ENCODE data around the gene CELF4. TPM values are rescaled to one million over a fixed set of nuclear protein-coding genes. Genes with fewer than 3 reads are reported as not detected.

Gene CELF4
- total and polyA plus RNA-seq, 2 donors (not counting 3 experiments of a cell fraction or from before 2014, with no cell fraction given), result not detected

GRCh38 chr18:37238282-37239108, 327.1 kb downstream of the CELF4 start:
- no peaks in the 10 kb centered on the region for H3K4me1 ChIP-seq (ENCODE audit: control insufficient read depth, extremely low read depth, insufficient read depth, low read length)
- no peaks in the 10 kb centered on the region for H4K20me1 ChIP-seq (replicated peaks; ENCODE audit: control insufficient read depth, extremely low read depth, insufficient read depth, low read length)
- H3K36me3 ChIP-seq (ENCODE audit: control insufficient read depth in 2 of 2, extremely low read depth in 1 of 2, insufficient read depth in 2 of 2, low read length in 2 of 2), result no peaks in the 10 kb centered on the region
- CTCF ChIA-PET, result no interaction called here
- peaks cover 4 to 8% of the 10 kb centered on the region in 2 experiments for H3K27me3 ChIP-seq (ENCODE audit: control insufficient read depth in 2 of 2, insufficient read depth in 2 of 2, low read length in 2 of 2)
- H3K4me3 ChIP-seq (replicated peaks in 1 of 3; ENCODE audit: insufficient read depth in 1 of 3, low read depth in 1 of 3, low read length in 3 of 3), result no peak overlapping the region
- no peaks in the 10 kb centered on the region for H3K9me3 ChIP-seq (replicated peaks; ENCODE audit: control insufficient read depth, insufficient read depth, low read length)
- H3K79me2 ChIP-seq (ENCODE audit: control insufficient read depth, insufficient read depth, low read length), result no peaks in the 10 kb centered on the region
- H3K9ac ChIP-seq (replicated peaks; ENCODE audit: extremely low read depth, insufficient read depth, low read length), result no peak overlapping the region
- POLR2A ChIA-PET, result no interaction called here
- no peak overlapping the region for H3K27ac ChIP-seq (ENCODE audit: insufficient read depth, low read depth, low read length)
- no peaks in the 10 kb centered on the region for H3K9me1 ChIP-seq (replicated peaks; ENCODE audit: control insufficient read depth, extremely low read depth, insufficient read depth, low read length)
- intact Hi-C loops (cut with micrococcal nuclease), result no loop called here
- BruUV-seq (replicated peaks), result no TSS peak
- TF ChIP-seq MAX (IDR thresholded peaks at IDR 0.05; ENCODE audit: insufficient read depth, insufficient read length) (no peak), POLR2AphosphoS5 (IDR thresholded peaks at IDR 0.05; ENCODE audit: insufficient read depth, low read depth, low read length) (no peak), POLR2A (IDR thresholded peaks at IDR 0.05; ENCODE audit: low read depth, low read length) (no peak), FOS (IDR thresholded peaks at IDR 0.05; ENCODE audit: borderline replicate concordance, insufficient read depth, low read length) (no peak), CTCF (IDR thresholded peaks at IDR 0.05; ENCODE audit: extremely low read depth in 1 of 2, insufficient read depth in 1 of 2, low read depth in 1 of 2, low read length in 2 of 2) (no peak), JUN (IDR thresholded peaks at IDR 0.05; ENCODE audit: borderline replicate concordance, insufficient read depth, insufficient read length, low read depth) (no peak), GATA2 (IDR thresholded peaks at IDR 0.05; ENCODE audit: insufficient read depth, insufficient read length, low read depth, low read length) (no peak), EZH2 (IDR thresholded peaks at IDR 0.05; ENCODE audit: borderline replicate concordance, low read depth, low read length, severe bottlenecking) (no peak), MYC (IDR thresholded peaks at IDR 0.05; ENCODE audit: low read depth, low read length) (no peak)
- DNase-seq (ENCODE audit: low read depth, low spot score), result no peak
- FAIRE-seq, result no peak
- no peak overlapping the region for H2AFZ ChIP-seq (ENCODE audit: low read depth, low read length)
- dilution Hi-C loops (cut with MboI; ENCODE audit: extremely low pct_ligation_motif_present, low sequenced_read_pairs), result no loop called here
- H3K4me2 ChIP-seq (ENCODE audit: insufficient read depth, low read length), result no peak overlapping the region
